ENCODE results near the gene PCDHGA2. TPM values are rescaled to one million over a fixed set of nuclear protein-coding genes. Genes with fewer than 3 reads are reported as not detected.

PCDHGA2 gene
- total RNA-seq, 1 experiment from 2014 or later: 0.96 TPM

DNA sequence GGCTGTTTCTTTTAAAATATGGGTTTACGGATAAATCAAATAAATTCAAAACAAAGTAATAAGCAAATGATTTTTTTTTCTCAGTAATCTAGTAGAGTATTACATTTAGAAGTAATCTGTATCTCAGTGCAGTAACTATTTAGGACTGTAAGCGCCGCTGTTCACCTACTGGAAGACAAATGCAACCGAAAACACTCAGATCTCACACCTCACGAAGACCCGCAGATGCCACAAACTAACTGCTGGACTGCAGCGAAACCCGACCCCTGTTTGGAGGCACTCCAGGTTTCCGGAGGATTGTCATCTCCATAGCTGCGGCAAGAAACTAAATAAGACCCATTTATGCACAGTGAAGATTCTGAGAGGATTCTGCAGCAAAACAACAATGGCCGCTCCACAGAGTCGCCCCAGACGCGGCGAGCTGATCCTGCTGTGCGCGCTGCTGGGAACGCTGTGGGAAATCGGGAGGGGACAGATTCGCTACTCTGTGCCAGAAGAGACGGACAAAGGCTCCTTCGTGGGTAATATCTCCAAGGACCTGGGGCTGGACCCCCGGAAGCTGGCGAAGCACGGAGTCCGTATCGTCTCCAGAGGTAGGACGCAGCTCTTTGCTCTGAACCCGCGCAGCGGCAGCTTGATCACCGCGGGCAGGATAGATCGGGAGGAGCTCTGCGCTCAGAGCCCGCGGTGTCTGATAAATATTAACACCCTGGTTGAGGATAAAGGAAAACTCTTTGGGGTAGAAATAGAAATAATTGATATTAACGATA, 54.1 kb downstream of the PCDHGA2 start, which contains the start of gene PCDHGA8 (continued):
- TF ChIP-seq, protein P1, sequence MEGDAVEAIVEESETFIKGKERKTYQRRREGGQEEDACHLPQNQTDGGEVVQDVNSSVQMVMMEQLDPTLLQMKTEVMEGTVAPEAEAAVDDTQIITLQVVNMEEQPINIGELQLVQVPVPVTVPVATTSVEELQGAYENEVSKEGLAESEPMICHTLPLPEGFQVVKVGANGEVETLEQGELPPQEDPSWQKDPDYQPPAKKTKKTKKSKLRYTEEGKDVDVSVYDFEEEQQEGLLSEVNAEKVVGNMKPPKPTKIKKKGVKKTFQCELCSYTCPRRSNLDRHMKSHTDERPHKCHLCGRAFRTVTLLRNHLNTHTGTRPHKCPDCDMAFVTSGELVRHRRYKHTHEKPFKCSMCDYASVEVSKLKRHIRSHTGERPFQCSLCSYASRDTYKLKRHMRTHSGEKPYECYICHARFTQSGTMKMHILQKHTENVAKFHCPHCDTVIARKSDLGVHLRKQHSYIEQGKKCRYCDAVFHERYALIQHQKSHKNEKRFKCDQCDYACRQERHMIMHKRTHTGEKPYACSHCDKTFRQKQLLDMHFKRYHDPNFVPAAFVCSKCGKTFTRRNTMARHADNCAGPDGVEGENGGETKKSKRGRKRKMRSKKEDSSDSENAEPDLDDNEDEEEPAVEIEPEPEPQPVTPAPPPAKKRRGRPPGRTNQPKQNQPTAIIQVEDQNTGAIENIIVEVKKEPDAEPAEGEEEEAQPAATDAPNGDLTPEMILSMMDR (IDR thresholded peaks at IDR 0.05): no peak
- TF ChIP-seq ZNF263 (CRISPR knock-in tag; IDR thresholded peaks at IDR 0.05; ENCODE audit: low read depth): no peak
- TF ChIP-seq, protein P2, sequence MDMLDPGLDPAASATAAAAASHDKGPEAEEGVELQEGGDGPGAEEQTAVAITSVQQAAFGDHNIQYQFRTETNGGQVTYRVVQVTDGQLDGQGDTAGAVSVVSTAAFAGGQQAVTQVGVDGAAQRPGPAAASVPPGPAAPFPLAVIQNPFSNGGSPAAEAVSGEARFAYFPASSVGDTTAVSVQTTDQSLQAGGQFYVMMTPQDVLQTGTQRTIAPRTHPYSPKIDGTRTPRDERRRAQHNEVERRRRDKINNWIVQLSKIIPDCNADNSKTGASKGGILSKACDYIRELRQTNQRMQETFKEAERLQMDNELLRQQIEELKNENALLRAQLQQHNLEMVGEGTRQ (CRISPR knock-in tag; IDR thresholded peaks at IDR 0.05): no peak
- TF ChIP-seq, protein P3, sequence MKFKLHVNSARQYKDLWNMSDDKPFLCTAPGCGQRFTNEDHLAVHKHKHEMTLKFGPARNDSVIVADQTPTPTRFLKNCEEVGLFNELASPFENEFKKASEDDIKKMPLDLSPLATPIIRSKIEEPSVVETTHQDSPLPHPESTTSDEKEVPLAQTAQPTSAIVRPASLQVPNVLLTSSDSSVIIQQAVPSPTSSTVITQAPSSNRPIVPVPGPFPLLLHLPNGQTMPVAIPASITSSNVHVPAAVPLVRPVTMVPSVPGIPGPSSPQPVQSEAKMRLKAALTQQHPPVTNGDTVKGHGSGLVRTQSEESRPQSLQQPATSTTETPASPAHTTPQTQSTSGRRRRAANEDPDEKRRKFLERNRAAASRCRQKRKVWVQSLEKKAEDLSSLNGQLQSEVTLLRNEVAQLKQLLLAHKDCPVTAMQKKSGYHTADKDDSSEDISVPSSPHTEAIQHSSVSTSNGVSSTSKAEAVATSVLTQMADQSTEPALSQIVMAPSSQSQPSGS (CRISPR knock-in tag; IDR thresholded peaks at IDR 0.05; ENCODE audit: borderline replicate concordance, low read depth): no peak
- TF ChIP-seq RORB (CRISPR knock-in tag; IDR thresholded peaks at IDR 0.05): no peak

Other genes starting within 250 kb of the PCDHGA2 start
- gene PCDHB2, start 244.1 kb upstream of the PCDHGA2 start, total RNA-seq (2021): 22.9 to 26.2 TPM (median 23.1 TPM) in 3 replicates
- 4.7 to 6.4 TPM (median 5.1 TPM) in 3 replicates for gene PCDHB3, start 238.3 kb upstream of the PCDHGA2 start, total RNA-seq (2021)
- 2.3 to 2.6 TPM (median 2.3 TPM) in 3 replicates for gene PCDHB4, start 216.9 kb upstream of the PCDHGA2 start, total RNA-seq (2021)
- gene PCDHB5, start 203.6 kb upstream of the PCDHGA2 start, total RNA-seq (2021): 6.8 to 12.5 TPM (median 8.5 TPM) in 3 replicates
- 0.23 to 0.37 TPM (median 0.24 TPM) in 3 replicates for gene PCDHB6, start 188.7 kb upstream of the PCDHGA2 start, total RNA-seq (2021)
- gene PCDHB7, start 166.1 kb upstream of the PCDHGA2 start, total RNA-seq (2021): 0.17 to 0.27 TPM (median 0.23 TPM) in 3 replicates
- 4.1 to 5.4 TPM (median 4.6 TPM) in 3 replicates for gene PCDHB8, start 161.0 kb upstream of the PCDHGA2 start, total RNA-seq (2021)
- 3.5 to 4.1 TPM (median 3.7 TPM) in 3 replicates for gene PCDHB16, start 156.4 kb upstream of the PCDHGA2 start, total RNA-seq (2021)
- 1.6 to 2.3 TPM (median 1.7 TPM) in 3 replicates for gene PCDHB9, start 151.6 kb upstream of the PCDHGA2 start, total RNA-seq (2021)
- gene PCDHB10, start 146.4 kb upstream of the PCDHGA2 start, total RNA-seq (2021): 1.4 to 1.9 TPM (median 1.7 TPM) in 3 replicates
- gene PCDHB11, start 139.1 kb upstream of the PCDHGA2 start, total RNA-seq (2021): 0.61 to 1.2 TPM (median 0.92 TPM) in 3 replicates
- 2.7 to 3.1 TPM (median 3.1 TPM) in 3 replicates for gene PCDHB12, start 130.0 kb upstream of the PCDHGA2 start, total RNA-seq (2021)
- 2.2 to 2.9 TPM (median 2.6 TPM) in 3 replicates for gene PCDHB13, start 124.8 kb upstream of the PCDHGA2 start, total RNA-seq (2021)
- gene PCDHB14, start 115.4 kb upstream of the PCDHGA2 start, total RNA-seq (2021): 2.6 to 3.5 TPM (median 2.8 TPM) in 3 replicates
- 7.7 to 8.7 TPM (median 8.4 TPM) in 3 replicates for gene PCDHB15, start 93.4 kb upstream of the PCDHGA2 start, total RNA-seq (2021)
- gene SLC25A2, start 34.7 kb upstream of the PCDHGA2 start, total RNA-seq (2021): 0.24 TPM in 1 of 3 replicates, not detected in the others
- 87.8 to 96.2 TPM (median 90.1 TPM) in 3 replicates for gene TAF7, start 18.0 kb upstream of the PCDHGA2 start, total RNA-seq (2021)
- 1.1 to 1.5 TPM (median 1.2 TPM) in 3 replicates for gene PCDHGA1, start 8.2 kb upstream of the PCDHGA2 start, total RNA-seq (2021)
- 0.92 to 1.3 TPM (median 0.98 TPM) in 3 replicates for gene PCDHGA3, start 5.1 kb downstream of the PCDHGA2 start, total RNA-seq (2021)
- gene PCDHGB1, start 11.3 kb downstream of the PCDHGA2 start, total RNA-seq (2021): 4.9 to 5.6 TPM (median 5.5 TPM) in 3 replicates
- gene PCDHGA4, start 16.3 kb downstream of the PCDHGA2 start, total RNA-seq (2021): 3.4 to 3.9 TPM (median 3.5 TPM) in 3 replicates
- 4.1 to 5.5 TPM (median 5.2 TPM) in 3 replicates for gene PCDHGB2, start 21.2 kb downstream of the PCDHGA2 start, total RNA-seq (2021)
- gene PCDHGA5, start 25.4 kb downstream of the PCDHGA2 start, total RNA-seq (2021): 2.0 to 2.5 TPM (median 2.4 TPM) in 3 replicates
- 3.3 to 4.2 TPM (median 3.5 TPM) in 3 replicates for gene PCDHGB3, start 31.5 kb downstream of the PCDHGA2 start, total RNA-seq (2021)
- 2.6 to 3.3 TPM (median 3.0 TPM) in 3 replicates for gene PCDHGA6, start 35.1 kb downstream of the PCDHGA2 start, total RNA-seq (2021)
- gene PCDHGA7, start 44.0 kb downstream of the PCDHGA2 start, total RNA-seq (2021): 1.6 to 2.8 TPM (median 2.1 TPM) in 3 replicates
- gene PCDHGB4, start 48.9 kb downstream of the PCDHGA2 start, total RNA-seq (2021): 7.8 to 9.1 TPM (median 8.8 TPM) in 3 replicates
- gene PCDHGA8, start 53.9 kb downstream of the PCDHGA2 start, total RNA-seq (2021): 1.4 to 2.4 TPM (median 2.1 TPM) in 3 replicates
- gene PCDHGB5, start 59.2 kb downstream of the PCDHGA2 start, total RNA-seq (2021): 7.6 to 9.7 TPM (median 7.7 TPM) in 3 replicates
- gene PCDHGA9, start 64.0 kb downstream of the PCDHGA2 start, total RNA-seq (2021): 1.9 to 2.9 TPM (median 2.3 TPM) in 3 replicates
- gene PCDHGB6, start 69.3 kb downstream of the PCDHGA2 start, total RNA-seq (2021): 6.0 to 6.7 TPM (median 6.1 TPM) in 3 replicates
- 10.7 to 11.9 TPM (median 11.0 TPM) in 3 replicates for gene PCDHGA10, start 74.2 kb downstream of the PCDHGA2 start, total RNA-seq (2021)
- 10.5 to 11.2 TPM (median 10.7 TPM) in 3 replicates for gene PCDHGB7, start 78.9 kb downstream of the PCDHGA2 start, total RNA-seq (2021)
- 7.0 to 8.4 TPM (median 7.1 TPM) in 3 replicates for gene PCDHGA11, start 82.3 kb downstream of the PCDHGA2 start, total RNA-seq (2021)
- gene PCDHGA12, start 91.7 kb downstream of the PCDHGA2 start, total RNA-seq (2021): 1.6 to 2.1 TPM (median 1.9 TPM) in 3 replicates
- gene PCDHGC3, start 137.2 kb downstream of the PCDHGA2 start, total RNA-seq (2021): 28.1 to 29.4 TPM (median 29.1 TPM) in 3 replicates
- 4.5 to 6.1 TPM (median 5.1 TPM) in 3 replicates for gene PCDHGC4, start 146.3 kb downstream of the PCDHGA2 start, total RNA-seq (2021)
- 1.1 to 1.5 TPM (median 1.1 TPM) in 3 replicates for gene PCDHGC5, start 150.3 kb downstream of the PCDHGA2 start, total RNA-seq (2021)

Data from WTC11 (cell line).